Activated CD4-positive, alpha-beta memory T cell treated with anti-CD3 and anti-CD28 coated beads for 36 hours (primary cell): Measurements from ENCODE around the gene TNNC1. TPM values are rescaled to one million over a fixed set of nuclear protein-coding genes. Genes with fewer than 3 reads are reported as not detected.

ENCODE experiments used
- CTCF ChIA-PET: fragments of 350-600 bp; sonication (Branson Sonifier 250); formaldehyde crosslinking; loops from one replicate; lab custom pipeline; 2021; ENCODE audit warnings: antibody characterized with exemption, inconsistent platforms; lab: Charles Lee
- POLR2A ChIA-PET: fragments of 350-600 bp; sonication (Branson Sonifier 250); formaldehyde crosslinking; loops from one replicate; lab custom pipeline; 2021; ENCODE audit warnings: antibody characterized with exemption; lab: Charles Lee
- DNase-seq: peaks from one replicate; pipeline ENCODE4 v3.0.0-alpha.2; 2020
- H3K27ac Mint-ChIP-seq: one replicate; pipeline ENCODE4 v1.8.0; 2021; ENCODE audit warnings: mixed read lengths
- H3K27me3 Mint-ChIP-seq: one replicate; pipeline ENCODE4 v1.8.0; 2021; ENCODE audit warnings: mixed read lengths
- H3K36me3 Mint-ChIP-seq: one replicate; pipeline ENCODE4 v1.8.0; 2021; ENCODE audit warnings: mixed read lengths
- H3K4me1 Mint-ChIP-seq: one replicate; pipeline ENCODE4 v1.8.0; 2021; ENCODE audit warnings: low read depth, mixed read lengths
- H3K4me3 Mint-ChIP-seq: one replicate; pipeline ENCODE4 v1.8.0; 2021; ENCODE audit warnings: mild to moderate bottlenecking, mixed read lengths
- H3K9me3 Mint-ChIP-seq: one replicate; pipeline ENCODE4 v1.8.0; 2021; ENCODE audit warnings: mixed read lengths
- intact Hi-C: fragments of 100-400 bp; cut with micrococcal nuclease; formaldehyde crosslinking; loops from one replicate; pipeline ENCODE4 v1.15.1; 2023
- total RNA-seq, 2 experiments: library from RNA; stranded (reverse); gene quantifications; one replicate each; pipeline ENCODE4 v1.2.3, GENCODE V29; 2021

The TNNC1 gene
- total RNA-seq, 2 experiments from 2014 or later: 3.0 to 4.7 TPM

GRCh38 chr3:52490939-52491526 is 37.2 kb upstream of the TNNC1 start:
- CTCF ChIA-PET: no interaction called here
- Mint-ChIP-seq H3K4me3 (no peak overlapping the region), H3K4me1 (no peaks in the 10 kb centered on the region)

GRCh38 chr3:52490035-52490938 is 36.4 kb upstream of the TNNC1 start:
- intact Hi-C loops: no loop called here

More at GRCh38 chr3:52490939-52491526, 37.2 kb upstream of the TNNC1 start:
- POLR2A ChIA-PET: no interaction called here
- Mint-ChIP-seq H3K27me3 (no peaks in the 10 kb centered on the region), H3K36me3 (peaks cover 28% of the 10 kb centered on the region), H3K9me3 (no peaks in the 10 kb centered on the region), H3K27ac (no peak overlapping the region)
- DNase-seq: no peak
- intact Hi-C loops: no loop called here

DNA sequence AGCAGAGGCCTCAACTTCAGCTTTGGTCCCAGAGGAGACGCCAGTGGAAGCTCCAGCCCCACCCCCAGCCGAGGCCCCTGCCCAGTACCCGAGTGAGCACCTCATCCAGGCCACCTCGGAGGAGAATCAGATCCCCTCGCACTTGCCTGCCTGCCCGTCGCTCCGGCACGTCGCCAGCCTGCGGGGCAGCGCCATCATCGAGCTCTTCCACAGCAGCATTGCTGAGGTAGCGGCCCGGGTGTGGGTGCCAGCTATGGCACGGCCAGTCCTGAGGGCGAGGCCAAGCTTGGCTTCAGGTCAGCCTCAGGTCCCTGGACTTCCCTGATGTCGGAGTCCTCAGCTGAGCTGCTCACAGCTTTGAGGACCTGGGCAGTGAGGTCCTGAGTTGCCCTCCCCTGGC is 35.6 kb upstream of the TNNC1 start:
- DNase-seq: no peak
- no peak overlapping the region for H3K27ac Mint-ChIP-seq
- intact Hi-C loops: no loop called here
- POLR2A ChIA-PET: no interaction called here
- H3K9me3 Mint-ChIP-seq: no peaks in the 10 kb centered on the region
- no peaks in the 10 kb centered on the region for H3K27me3 Mint-ChIP-seq
- no peaks in the 10 kb centered on the region for H3K4me1 Mint-ChIP-seq
- CTCF ChIA-PET: no interaction called here
- no peak overlapping the region for H3K4me3 Mint-ChIP-seq
- peaks cover 35% of the 10 kb centered on the region for H3K36me3 Mint-ChIP-seq

More at GRCh38 chr3:52490035-52490938, 36.4 kb upstream of the TNNC1 start:
- CTCF ChIA-PET: no interaction called here
- Mint-ChIP-seq H3K4me1 (no peaks in the 10 kb centered on the region), H3K4me3 (no peak overlapping the region), H3K27ac (no peak overlapping the region), H3K36me3 (peaks cover 33% of the 10 kb centered on the region), H3K27me3 (no peaks in the 10 kb centered on the region), H3K9me3 (no peaks in the 10 kb centered on the region)
- no peak for DNase-seq
- POLR2A ChIA-PET: no interaction called here

DNA sequence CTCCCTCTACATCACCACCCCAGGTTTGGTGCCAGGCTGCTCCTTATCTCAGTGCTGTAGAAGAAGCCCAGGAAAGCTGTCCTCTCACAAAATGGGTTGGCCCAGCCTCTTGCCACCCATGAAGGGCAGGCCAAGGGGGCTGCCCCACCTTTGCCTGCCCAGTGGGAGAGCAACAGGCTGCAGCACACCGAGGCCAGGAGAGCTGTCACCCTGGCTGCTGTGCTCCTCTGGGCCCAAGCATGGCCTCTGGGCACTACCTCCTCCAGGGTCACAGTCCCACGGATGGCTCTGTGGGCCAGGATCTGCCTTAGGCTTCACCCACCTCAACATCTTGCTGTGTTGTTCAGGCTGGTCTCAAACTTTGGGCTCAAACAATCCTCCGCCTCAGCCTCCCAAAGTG is 34.9 kb upstream of the TNNC1 start:
- no peak overlapping the region for H3K4me3 Mint-ChIP-seq
- H3K27me3 Mint-ChIP-seq: no peaks in the 10 kb centered on the region
- ChIA-PET POLR2A (no interaction called here), CTCF (no interaction called here)
- peaks cover 35% of the 10 kb centered on the region for H3K36me3 Mint-ChIP-seq
- intact Hi-C loops: no loop called here
- H3K4me1 Mint-ChIP-seq: no peaks in the 10 kb centered on the region
- H3K27ac Mint-ChIP-seq: no peak overlapping the region
- no peak for DNase-seq
- no peaks in the 10 kb centered on the region for H3K9me3 Mint-ChIP-seq

- Mint-ChIP-seq H3K27me3 (no peaks in the 10 kb centered on the region), H3K27ac (no peak overlapping the region), H3K36me3 (peaks cover 35% of the 10 kb centered on the region), H3K4me3 (no peak overlapping the region), H3K9me3 (no peaks in the 10 kb centered on the region), H3K4me1 (no peaks in the 10 kb centered on the region)
- no peak for DNase-seq
- intact Hi-C loops: no loop called here
- ChIA-PET POLR2A (no interaction called here), CTCF (no interaction called here)
Measured at GRCh38 chr3:52487788-52488691, 34.2 kb upstream of the TNNC1 start.

DNA sequence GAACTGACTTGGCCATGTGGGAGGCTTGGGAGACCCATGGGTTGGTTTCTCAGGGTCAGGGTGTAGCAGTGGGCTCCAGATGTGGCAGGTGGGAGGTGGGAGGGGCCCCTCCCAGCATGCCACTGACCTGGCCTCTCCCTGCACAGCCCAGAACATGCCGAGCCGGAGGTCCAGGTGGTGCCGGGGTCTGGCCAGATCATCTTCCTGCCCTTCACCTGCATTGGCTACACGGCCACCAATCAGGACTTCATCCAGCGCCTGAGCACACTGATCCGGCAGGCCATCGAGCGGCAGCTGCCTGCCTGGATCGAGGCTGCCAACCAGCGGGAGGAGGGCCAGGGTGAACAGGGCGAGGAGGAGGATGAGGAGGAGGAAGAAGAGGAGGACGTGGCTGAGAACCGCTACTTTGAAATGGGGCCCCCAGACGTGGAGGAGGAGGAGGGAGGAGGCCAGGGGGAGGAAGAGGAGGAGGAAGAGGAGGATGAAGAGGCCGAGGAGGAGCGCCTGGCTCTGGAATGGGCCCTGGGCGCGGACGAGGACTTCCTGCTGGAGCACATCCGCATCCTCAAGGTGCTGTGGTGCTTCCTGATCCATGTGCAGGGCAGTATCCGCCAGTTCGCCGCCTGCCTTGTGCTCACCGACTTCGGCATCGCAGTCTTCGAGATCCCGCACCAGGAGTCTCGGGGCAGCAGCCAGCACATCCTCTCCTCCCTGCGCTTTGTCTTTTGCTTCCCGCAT is 33.4 kb upstream of the TNNC1 start:
- Mint-ChIP-seq H3K27me3 (no peaks in the 10 kb centered on the region), H3K4me3 (no peak overlapping the region), H3K4me1 (no peaks in the 10 kb centered on the region), H3K27ac (no peak overlapping the region), H3K9me3 (no peaks in the 10 kb centered on the region), H3K36me3 (peaks cover 29% of the 10 kb centered on the region)
- no peak for DNase-seq
- intact Hi-C loops: no loop called here
- ChIA-PET POLR2A (no interaction called here), CTCF (no interaction called here)

DNA sequence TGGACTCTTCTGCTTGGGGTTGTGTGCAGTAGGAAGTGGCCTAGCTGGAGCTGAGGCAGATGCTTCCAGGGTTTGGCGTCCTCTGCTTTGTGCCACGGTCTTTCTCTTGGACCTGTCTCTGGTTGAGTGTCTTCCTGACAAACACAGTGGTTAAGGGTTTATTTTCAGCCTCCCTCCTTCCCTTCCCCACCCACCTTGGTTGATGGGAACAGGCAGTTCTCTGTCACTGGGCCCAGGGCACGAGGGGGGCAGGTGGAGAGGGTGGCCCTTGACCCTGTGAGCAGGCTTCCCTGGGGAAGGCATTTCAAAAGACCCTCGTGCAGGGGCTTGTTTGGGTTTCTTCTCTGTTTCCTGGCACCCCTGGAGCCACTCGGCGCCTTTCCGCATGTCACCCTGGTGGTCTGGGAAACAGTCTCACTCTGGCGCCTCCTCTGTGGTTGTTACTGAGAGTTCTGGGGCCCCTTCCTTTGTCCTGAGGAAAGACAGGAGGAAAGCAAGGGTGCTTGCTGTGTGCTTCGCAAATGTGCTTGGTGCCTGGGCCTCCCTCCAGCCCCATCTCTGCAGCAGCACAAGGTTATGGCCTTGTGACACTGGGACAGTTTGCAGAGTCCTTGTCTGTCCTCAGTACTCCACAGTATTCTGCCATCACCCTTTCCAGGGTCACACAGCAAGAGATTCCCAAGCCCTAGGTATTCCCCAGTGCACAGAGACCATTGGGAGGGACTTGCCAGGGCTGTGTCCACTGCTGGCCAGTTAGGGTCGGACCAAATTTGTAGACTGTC is 31.0 kb upstream of the TNNC1 start:
- peaks cover 29% of the 10 kb centered on the region for H3K36me3 Mint-ChIP-seq
- H3K27ac Mint-ChIP-seq: no peak overlapping the region
- no peaks in the 10 kb centered on the region for H3K4me1 Mint-ChIP-seq

DNA sequence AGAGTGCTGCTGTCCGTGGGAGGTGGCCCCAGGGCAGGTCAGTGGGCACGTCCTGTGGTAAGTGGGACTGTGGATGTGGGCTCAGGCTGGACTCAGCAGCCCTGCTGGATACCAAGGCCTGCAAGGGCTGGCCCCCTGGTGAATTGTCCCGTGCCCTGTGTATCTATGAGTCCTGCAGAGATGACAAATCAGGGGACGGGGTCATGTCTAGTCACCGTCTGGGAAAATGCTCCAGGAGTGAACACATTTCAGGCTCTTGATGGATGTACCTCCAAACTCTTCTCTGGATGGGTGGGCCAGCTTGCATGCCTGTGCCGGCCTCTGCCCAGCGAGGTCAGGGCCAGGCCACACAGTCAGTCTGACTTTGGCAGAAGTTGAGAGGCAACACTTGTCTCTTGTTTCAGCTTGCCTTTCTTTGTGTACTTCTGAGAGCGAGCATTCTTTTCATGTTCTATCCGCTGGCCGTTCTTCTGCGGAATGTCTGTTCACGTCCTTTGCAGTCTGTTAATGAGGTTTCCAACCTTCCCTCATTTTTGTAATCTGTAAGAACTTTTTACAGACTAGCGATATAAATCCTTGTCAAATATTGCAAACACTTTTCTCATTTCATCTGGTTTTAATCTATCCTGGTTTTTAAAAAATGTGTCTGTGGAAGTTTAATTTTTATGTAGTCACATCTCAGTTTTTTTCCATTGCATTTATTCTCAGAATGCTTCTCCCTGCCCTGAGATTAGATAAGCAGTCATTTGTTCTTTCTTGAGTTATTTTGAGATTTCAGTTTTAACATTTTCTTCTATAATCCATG is 29.9 kb upstream of the TNNC1 start:
- CTCF ChIA-PET: no interaction called here

More for the DNA sequence above, 31.0 kb upstream of the TNNC1 start:
- DNase-seq: no peak
- intact Hi-C loops: no loop called here
- POLR2A ChIA-PET: no interaction called here
- CTCF ChIA-PET: no interaction called here
- H3K9me3 Mint-ChIP-seq: no peaks in the 10 kb centered on the region
- H3K27me3 Mint-ChIP-seq: no peaks in the 10 kb centered on the region
- no peak overlapping the region for H3K4me3 Mint-ChIP-seq

GRCh38 chr3:52483081-52483480 is 29.2 kb upstream of the TNNC1 start:
- no peak overlapping the region for H3K27ac Mint-ChIP-seq
- ChIA-PET CTCF (interaction anchor here (0.6 to 1.9 kb wide), 2 partner anchors 15 to 199 kb away, joined by 3 to 4 read pairs; no protein-coding TSS in a partner anchor), POLR2A (no interaction called here)
- no peaks in the 10 kb centered on the region for H3K27me3 Mint-ChIP-seq
- peaks cover 33% of the 10 kb centered on the region for H3K36me3 Mint-ChIP-seq
- H3K4me1 Mint-ChIP-seq: no peaks in the 10 kb centered on the region
- intact Hi-C loops: no loop called here
- no peak overlapping the region for H3K4me3 Mint-ChIP-seq
- no peak for DNase-seq
- H3K9me3 Mint-ChIP-seq: no peaks in the 10 kb centered on the region

More for the DNA sequence above, 29.9 kb upstream of the TNNC1 start:
- intact Hi-C loops: no loop called here
- Mint-ChIP-seq H3K27ac (no peak overlapping the region), H3K36me3 (peaks cover 33% of the 10 kb centered on the region), H3K4me1 (no peaks in the 10 kb centered on the region), H3K4me3 (no peak overlapping the region), H3K27me3 (no peaks in the 10 kb centered on the region), H3K9me3 (no peaks in the 10 kb centered on the region)
- POLR2A ChIA-PET: no interaction called here
- DNase-seq: no peak

- intact Hi-C loops: no loop called here
- no peaks in the 10 kb centered on the region for H3K9me3 Mint-ChIP-seq
- POLR2A ChIA-PET: no interaction called here
- no peak overlapping the region for H3K27ac Mint-ChIP-seq
- no peak overlapping the region for H3K4me3 Mint-ChIP-seq
- H3K27me3 Mint-ChIP-seq: no peaks in the 10 kb centered on the region
- peak; percentile 26 for DNase-seq
- no peaks in the 10 kb centered on the region for H3K4me1 Mint-ChIP-seq
- CTCF ChIA-PET: interaction anchor here (1.0 to 1.9 kb wide), 3 partner anchors 16 to 30 kb away, joined by 4 to 5 read pairs (median 4); no protein-coding TSS in a partner anchor
- peaks cover 34% of the 10 kb centered on the region for H3K36me3 Mint-ChIP-seq
Measured at GRCh38 chr3:52481819-52482521, 28.1 kb upstream of the TNNC1 start.
